22Rv1 (cell line): ENCODE results near the gene NPFFR1.

Experiments used
- H3K27ac ChIP-seq: fragments of 450-650 bp; 2 replicates; pipeline ENCODE4 v1.5.1; 2017
- CTCF ChIP-seq: fragments of 450-650 bp; IDR thresholded peaks from 2 replicates; pipeline ENCODE4 v1.5.1; 2017; ENCODE audit warnings: mild to moderate bottlenecking
- ZFX ChIP-seq: fragments of 450-650 bp; IDR thresholded peaks from 2 replicates; pipeline ENCODE4 v1.6.1; 2017; ENCODE audit warnings: antibody characterized with exemption, borderline replicate concordance

NPFFR1 gene

DNA sequence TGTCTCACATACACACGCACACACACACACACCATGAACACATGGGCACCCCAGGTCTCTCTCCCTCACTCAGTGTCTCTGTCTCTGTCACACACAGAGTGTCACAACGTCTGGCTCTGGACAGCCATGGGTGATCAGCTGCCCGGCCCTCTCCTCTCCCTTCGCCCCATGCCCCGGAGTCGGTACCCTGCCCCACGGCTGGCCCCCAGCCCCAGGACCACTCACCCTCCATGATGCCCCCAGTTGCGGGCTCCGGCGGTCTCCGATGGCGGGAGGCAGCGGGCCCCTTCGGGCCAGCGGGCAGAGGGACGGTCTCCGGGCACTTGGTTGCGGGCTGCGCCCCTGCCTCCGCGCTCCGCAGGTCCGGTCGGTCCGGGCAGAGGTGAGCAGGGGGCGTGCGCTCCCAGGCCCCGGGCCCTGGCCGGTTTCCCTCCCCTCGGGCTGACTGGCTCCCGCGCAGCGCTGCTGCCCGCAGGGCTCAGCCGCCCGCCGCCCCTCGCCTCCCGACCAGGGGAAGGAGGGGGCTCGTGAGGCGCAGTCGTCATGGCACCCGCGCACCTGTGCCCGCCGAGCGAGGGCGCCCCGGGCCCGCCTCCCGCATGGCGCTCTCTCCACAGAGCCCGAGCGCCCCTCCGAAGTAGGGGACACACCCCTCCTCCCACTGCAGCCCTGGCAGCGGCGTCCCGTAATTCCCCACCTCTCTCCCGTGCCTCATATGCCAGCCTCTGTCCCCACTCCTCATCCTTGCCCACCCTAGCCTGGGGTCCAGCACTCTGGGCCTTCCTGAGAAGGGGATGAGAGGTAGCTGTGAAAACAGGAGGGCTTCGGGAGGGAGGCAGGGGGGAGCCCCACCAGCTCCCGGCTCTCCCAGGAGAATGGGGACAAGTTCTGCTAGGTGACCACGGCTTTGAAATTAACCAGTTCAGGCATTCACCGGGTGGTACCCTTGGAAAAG lies at the start of gene NPFFR1:
Gene NPFFR1, minus strand, starts transcription at position 560 of the 955 bp plus-strand sequence. Its CDS starts 328 bp downstream, at position 232.
- H3K27ac ChIP-seq, result no peak within 1 kb of the TSS
- TF ChIP-seq ZFX (no peak), CTCF (no peak)

GRCh38 chr10:70333268-70333667 lies 49.5 kb upstream of the NPFFR1 start:
- TF ChIP-seq ZFX (no peak), CTCF (no peak)
- no peak overlapping the region for H3K27ac ChIP-seq

DNA sequence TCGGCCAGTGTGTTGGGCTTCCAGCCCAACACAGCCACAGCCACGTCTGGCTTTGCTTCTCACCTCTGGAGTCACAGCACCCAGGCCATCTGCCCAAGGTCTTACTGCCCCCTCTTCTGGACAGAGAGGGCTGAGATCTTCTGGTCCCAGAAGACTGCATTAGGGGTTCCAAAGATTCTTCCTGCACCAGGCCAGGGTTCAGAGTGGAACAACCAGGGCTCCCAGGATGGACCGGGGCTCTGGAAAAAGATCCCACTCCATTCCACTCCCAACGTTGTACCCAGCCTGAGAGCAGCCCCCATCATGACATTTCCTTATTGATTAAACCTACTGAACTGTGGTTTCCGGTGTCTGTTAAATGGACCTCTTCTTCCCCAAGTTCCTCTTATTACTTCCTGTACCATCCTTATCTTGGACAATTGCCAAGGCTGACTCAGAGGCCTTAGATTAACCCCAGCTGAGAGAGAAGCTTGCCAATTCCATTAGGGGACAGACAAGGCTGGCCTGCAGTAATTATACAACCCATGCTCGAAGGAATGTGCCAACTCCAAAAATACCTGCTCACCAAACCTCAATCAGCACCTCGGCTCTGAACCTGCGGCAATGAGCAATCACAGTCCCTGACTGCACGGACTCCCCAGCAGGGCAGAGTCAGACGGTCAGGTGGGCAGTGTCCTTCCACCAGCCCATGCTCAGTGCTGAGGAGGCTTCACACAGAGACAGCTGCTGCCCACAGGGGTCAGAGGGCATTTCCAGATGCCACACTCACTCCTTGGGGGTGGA lies 47.9 kb upstream of the NPFFR1 start:
- no peak for TF ChIP-seq ZFX
- no peak overlapping the region for H3K27ac ChIP-seq

- TF ChIP-seq CTCF (no peak), ZFX (no peak)
Measured at GRCh38 chr10:70331160-70331485, 47.3 kb upstream of the NPFFR1 start.

GRCh38 chr10:70330671-70331070 lies 46.9 kb upstream of the NPFFR1 start:
- TF ChIP-seq ZFX (no peak), CTCF (no peak)
- H3K27ac ChIP-seq, result no peak overlapping the region

More at GRCh38 chr10:70331160-70331485, 47.3 kb upstream of the NPFFR1 start:
- no peak overlapping the region for H3K27ac ChIP-seq

DNA sequence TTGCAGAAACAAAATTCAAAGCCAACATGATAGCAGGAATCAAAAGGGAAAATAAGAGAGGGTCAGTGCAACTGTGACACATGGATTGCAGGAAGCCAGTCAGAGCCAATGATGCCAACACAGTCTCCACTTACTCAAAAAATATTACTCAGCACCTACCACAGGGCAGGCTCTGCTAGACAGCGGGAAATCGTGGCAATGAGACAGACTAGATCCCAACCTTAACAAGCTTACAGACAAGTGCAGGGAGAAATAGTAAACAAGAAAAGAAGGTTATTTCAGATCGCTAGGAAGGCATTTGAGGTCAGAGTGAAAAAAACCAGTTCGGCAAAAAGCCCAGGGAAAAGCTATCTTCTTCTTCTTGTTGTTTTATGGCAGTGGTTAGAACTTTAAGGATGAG lies 45.2 kb upstream of the NPFFR1 start:
- TF ChIP-seq ZFX (no peak), CTCF (no peak)
- H3K27ac ChIP-seq, result no peak overlapping the region

GRCh38 chr10:70328018-70328417 lies 44.2 kb upstream of the NPFFR1 start:
- TF ChIP-seq ZFX (no peak), CTCF (no peak)
- no peak overlapping the region for H3K27ac ChIP-seq
